ENCODE data around the gene CDK18.

Gene CDK18

GRCh38 chr1:205535866-205536758 lies 31.6 kb downstream of the CDK18 start:
- TF ChIP-seq GLI2 (tag by site-specific recombination; IDR thresholded peaks at IDR 0.05; ENCODE audit: borderline replicate concordance, low read depth) (no peak), ZNF132 (tag by site-specific recombination; IDR thresholded peaks at IDR 0.05; ENCODE audit: borderline replicate concordance) (no peak), ZNF223 (tag by site-specific recombination; IDR thresholded peaks at IDR 0.05) (no peak), ZNF529 (tag by site-specific recombination; IDR thresholded peaks at IDR 0.05; ENCODE audit: insufficient replicate concordance) (no peak), ZNF704 (tag by site-specific recombination; IDR thresholded peaks at IDR 0.05) (no peak), ZNF394 (tag by site-specific recombination; IDR thresholded peaks at IDR 0.05; ENCODE audit: borderline replicate concordance) (no peak), SETDB1 (IDR thresholded peaks at IDR 0.05; ENCODE audit: insufficient read length, low read length) (no peak), YY2 (tag by site-specific recombination; IDR thresholded peaks at IDR 0.05) (no peak), ZNF202 (tag by site-specific recombination; IDR thresholded peaks at IDR 0.05; ENCODE audit: borderline replicate concordance) (no peak), ZNF596 (tag by site-specific recombination; IDR thresholded peaks at IDR 0.05) (no peak), ZSCAN5A (tag by site-specific recombination; IDR thresholded peaks at IDR 0.05) (no peak), ZNF785 (tag by site-specific recombination; IDR thresholded peaks at IDR 0.05) (no peak)
- TF ChIP-seq, protein P1, sequence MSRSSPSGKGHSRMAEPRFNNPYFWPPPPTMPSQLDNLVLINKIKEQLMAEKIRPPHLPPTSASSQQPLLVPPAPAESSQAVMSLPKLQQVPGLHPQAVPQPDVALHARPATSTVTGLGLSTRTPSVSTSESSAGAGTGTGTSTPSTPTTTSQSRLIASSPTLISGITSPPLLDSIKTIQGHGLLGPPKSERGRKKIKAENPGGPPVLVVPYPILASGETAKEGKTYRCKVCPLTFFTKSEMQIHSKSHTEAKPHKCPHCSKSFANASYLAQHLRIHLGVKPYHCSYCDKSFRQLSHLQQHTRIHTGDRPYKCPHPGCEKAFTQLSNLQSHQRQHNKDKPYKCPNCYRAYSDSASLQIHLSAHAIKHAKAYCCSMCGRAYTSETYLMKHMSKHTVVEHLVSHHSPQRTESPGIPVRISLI (tag by site-specific recombination; IDR thresholded peaks at IDR 0.05): no peak
- TF ChIP-seq, protein P2, sequence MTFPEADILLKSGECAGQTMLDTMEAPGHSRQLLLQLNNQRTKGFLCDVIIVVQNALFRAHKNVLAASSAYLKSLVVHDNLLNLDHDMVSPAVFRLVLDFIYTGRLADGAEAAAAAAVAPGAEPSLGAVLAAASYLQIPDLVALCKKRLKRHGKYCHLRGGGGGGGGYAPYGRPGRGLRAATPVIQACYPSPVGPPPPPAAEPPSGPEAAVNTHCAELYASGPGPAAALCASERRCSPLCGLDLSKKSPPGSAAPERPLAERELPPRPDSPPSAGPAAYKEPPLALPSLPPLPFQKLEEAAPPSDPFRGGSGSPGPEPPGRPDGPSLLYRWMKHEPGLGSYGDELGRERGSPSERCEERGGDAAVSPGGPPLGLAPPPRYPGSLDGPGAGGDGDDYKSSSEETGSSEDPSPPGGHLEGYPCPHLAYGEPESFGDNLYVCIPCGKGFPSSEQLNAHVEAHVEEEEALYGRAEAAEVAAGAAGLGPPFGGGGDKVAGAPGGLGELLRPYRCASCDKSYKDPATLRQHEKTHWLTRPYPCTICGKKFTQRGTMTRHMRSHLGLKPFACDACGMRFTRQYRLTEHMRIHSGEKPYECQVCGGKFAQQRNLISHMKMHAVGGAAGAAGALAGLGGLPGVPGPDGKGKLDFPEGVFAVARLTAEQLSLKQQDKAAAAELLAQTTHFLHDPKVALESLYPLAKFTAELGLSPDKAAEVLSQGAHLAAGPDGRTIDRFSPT (tag by site-specific recombination; IDR thresholded peaks at IDR 0.05): no peak
- H3K4me3 ChIP-seq (ENCODE audit: low read depth, low read length): no peak overlapping the region
- H3K4me1 ChIP-seq (ENCODE audit: control insufficient read depth, insufficient read depth, low read length): no peaks in the 10 kb centered on the region
- H3K36me3 ChIP-seq (ENCODE audit: control insufficient read depth in 2 of 2, insufficient read depth in 1 of 2, low read length in 2 of 2): peaks cover 0 to 11% of the 10 kb centered on the region in 2 experiments; a peak in 1 of 3 replicates
- CTCF ChIA-PET: interaction anchor here (0.9 to 3.4 kb wide), 7 partner anchors 8 to 123 kb away, joined by 3 to 21 read pairs (median 4); no protein-coding TSS in a partner anchor
- POLR2A ChIA-PET: no interaction called here
- H3K27ac ChIP-seq (ENCODE audit: extremely low read depth, low read depth, low read length): no peak overlapping the region
- H3K9me3 ChIP-seq (ENCODE audit: control insufficient read depth, insufficient read depth, low read depth, low read length): no peaks in the 10 kb centered on the region

- H3K9me3 ChIP-seq (ENCODE audit: control insufficient read depth, insufficient read depth, low read depth, low read length): no peaks in the 10 kb centered on the region
- POLR2A ChIA-PET: interaction anchor here (1.3 kb wide), 1 partner anchor 95 kb away, joined by 8 read pairs; the partner anchor contains the start of gene ELK4
- CTCF ChIA-PET: interaction anchor here (0.7 to 3.4 kb wide), 5 partner anchors 8 to 200 kb away, joined by 3 to 21 read pairs (median 4); no protein-coding TSS in a partner anchor
Observed at GRCh38 chr1:205536759-205537361, 32.4 kb downstream of the CDK18 start.

More at GRCh38 chr1:205536759-205537361, 32.4 kb downstream of the CDK18 start:
- TF ChIP-seq ZBTB48 (tag by site-specific recombination; IDR thresholded peaks at IDR 0.05) (peak; percentile 88), ZNF23 (tag by site-specific recombination; IDR thresholded peaks at IDR 0.05; ENCODE audit: borderline replicate concordance) (no peak), KLF1 (tag by site-specific recombination; IDR thresholded peaks at IDR 0.05) (peak; percentile 42; the same call in 1 of the 2 replicates)
- Histone ChIP-seq H3K36me3 (ENCODE audit: control insufficient read depth in 2 of 2, insufficient read depth in 1 of 2, low read length in 2 of 2) (peaks cover 0 to 3% of the 10 kb centered on the region in 2 experiments; a peak in 1 of 3 replicates), H3K27ac (ENCODE audit: extremely low read depth, low read depth, low read length) (no peak overlapping the region), H3K4me3 (ENCODE audit: low read depth, low read length) (no peak overlapping the region), H3K4me1 (ENCODE audit: control insufficient read depth, insufficient read depth, low read length) (no peaks in the 10 kb centered on the region)

Measured in HEK293 (cell line).